NCI-H226 (cell line): ENCODE measurements around the gene GPC1.

Source experiments
- DNase-seq: peaks from one replicate; pipeline ENCODE4 v3.0.0-alpha.2; 2015

Gene GPC1

DNA sequence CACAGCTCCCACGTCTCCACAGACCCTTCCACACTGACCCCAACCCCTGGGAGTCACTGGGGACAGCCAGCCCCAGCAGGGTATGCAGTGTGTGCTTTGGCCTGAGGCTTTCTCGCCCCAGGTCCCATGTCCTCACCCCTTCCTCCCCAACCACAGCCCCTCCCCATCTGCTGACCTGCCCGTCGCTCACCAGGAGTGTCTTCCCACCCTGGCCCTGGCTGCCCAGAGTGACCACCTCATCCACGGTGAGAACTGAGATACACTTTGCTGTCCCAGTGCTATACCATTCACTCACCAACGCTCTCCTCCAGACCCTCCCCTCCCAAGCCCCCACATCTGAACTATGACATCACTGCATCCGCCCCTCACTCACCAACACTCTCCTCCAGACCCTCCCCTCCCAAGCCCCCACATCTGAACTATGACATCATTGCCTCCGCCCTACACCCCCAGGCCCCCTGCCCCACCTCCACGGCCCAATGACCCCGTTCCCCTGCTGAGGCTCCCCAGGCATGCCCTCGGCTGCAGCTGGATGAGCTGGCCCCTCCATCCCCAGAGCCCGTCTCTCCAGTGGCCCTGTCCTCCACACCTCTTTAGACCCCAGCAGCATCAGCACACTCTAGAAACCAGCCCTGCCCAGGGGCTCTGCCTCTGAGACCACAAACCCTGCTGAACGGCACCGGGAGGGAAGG is 67.1 kb downstream of the GPC1 start:
- no peak for DNase-seq

DNA sequence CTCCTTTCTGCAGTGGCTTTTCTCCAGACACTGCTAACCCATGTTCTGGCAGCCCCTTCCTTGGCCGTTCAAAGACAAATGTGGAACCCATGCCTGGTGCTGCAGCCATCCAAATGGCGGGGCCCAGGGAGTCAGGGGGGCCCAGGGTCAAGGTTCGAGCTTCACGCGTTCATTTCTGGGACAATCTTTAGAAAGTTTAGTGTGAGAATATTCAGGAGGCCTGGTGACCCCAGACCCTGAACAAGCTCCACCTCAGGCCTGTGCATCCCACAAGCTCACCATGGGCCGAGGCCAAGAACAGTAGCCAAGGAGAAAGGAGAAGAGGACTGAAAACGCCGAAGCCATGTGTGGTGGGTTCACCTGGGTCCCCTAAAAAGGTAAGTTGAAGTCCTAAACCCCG is 67.9 kb downstream of the GPC1 start:
- no peak for DNase-seq

DNA sequence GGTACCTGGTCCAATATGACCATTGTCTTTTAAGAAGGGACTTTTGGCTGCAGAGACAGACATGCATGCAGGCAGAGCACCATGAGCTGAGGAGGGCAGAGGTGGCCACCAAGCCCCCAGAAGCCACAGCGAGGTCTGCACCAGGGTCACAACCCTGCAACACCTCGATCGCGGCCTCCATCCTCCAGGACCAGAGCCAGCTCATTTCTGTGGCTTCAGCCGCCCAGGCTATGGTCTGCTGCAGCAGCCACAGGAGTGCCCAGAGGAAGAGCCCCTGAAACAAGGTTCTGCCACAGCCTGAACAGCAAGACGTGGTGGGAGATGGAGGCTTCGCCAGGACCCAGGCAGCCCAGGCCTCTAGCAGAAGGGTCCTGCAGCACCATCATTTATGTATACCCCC is 68.4 kb downstream of the GPC1 start:
- DNase-seq, result no peak

DNA sequence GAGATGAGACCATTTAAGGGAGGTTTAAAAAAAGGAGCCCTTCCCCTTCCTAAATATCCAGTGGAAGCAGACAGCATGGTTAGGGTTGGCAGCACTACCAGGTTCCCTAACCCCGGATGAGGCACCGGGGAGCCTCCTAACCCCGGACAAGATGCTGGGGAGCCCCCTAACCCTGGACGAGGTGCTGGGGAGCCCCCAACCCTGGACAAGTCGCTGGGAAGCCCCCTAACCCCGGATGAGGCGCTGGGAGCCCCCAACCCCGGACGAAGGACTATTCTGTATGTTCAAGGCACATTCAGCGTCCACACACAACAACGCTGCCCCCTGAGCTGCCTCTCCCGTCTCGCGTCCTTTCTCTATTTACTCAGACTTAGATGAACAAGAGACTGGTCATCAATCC is 70.4 kb downstream of the GPC1 start:
- no peak for DNase-seq

DNA sequence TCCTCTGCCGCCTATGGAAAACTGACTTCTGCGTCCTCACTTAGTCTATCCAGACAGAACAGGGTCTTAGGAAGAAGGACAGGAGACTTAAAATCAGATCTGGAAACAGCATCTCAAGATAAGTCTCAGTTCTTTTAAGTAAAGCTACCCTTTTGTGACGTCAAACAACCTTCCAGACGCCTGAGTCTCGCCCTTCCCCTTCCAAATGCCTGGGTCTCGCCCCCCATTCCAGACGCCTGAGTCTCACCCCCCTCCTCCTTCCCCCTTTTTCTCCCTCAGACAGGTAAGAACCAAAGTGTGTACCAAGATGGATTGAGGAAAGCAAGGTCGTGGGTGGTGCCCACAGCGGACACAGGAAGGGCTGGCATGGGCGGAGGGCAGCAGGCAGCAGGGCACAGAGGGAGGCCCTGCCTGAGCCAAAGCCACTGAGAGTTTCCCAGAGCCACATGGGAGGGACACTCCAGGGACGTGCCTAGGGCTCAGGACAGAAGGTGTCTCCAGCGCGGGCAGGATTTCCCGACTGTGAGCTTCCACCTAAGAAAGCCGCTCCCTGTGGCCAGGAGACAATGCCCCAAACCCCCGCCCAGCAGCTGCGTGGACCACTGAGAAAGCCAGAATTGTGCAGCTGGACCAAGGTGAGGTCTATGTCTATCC is 71.1 kb downstream of the GPC1 start:
- DNase-seq, result no peak

DNA sequence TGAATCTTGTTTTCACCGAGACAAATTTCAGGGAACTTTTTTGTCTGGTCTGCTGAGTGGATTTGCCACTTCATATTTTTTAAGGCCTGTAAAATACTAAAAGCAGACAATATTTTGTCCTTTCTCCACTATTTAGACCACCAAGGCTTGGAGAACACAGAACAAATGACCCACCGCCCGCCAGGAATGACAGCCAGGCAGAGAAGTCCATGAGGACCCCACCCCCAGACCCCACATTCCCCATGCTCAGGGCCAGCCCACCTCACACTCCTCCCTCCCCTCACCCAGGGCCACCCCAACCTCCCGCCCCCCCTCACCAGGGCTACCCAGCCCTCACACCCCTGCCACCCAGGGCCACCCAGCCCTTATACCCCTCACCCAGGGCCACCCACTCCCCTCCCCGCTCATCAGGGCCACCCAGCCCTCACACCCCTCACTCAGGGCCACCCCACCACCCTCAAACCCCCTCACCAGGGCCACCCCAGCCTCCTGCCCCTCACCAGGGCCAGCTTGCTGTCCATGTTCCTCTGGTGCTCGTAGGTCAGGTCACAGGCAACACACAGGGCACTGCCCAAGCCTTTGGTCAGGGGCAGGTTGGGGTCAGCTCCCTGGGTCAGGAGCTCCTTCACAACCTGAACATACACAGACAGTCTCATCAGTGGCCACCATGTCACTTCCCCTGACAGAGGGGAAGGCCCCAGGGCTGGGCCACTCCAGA is 71.8 kb downstream of the GPC1 start:
- no peak for DNase-seq

DNA sequence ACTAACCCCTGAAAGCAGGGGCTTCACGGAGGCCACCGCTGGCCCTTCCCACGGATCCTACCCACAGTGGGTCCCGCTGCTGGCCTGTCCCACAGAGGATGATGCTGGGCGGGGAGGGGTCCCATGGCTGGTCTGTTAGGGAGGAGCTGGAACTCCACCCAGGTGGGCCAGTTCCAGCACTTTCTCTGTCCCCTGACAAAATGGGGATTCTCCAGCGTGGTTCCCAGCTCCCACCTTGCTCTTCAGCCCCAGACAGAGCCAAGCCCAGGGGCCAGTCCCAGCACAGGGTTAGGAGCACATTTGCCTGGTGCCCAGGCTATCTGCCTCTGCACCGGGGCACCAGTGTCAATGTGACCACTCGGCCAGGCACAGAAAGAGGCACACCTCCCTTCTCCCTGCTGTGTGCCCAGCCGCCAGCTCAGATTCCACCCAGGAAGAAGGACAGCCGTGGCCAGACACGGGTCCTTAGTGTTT is 72.4 kb downstream of the GPC1 start:
- no peak for DNase-seq

DNA sequence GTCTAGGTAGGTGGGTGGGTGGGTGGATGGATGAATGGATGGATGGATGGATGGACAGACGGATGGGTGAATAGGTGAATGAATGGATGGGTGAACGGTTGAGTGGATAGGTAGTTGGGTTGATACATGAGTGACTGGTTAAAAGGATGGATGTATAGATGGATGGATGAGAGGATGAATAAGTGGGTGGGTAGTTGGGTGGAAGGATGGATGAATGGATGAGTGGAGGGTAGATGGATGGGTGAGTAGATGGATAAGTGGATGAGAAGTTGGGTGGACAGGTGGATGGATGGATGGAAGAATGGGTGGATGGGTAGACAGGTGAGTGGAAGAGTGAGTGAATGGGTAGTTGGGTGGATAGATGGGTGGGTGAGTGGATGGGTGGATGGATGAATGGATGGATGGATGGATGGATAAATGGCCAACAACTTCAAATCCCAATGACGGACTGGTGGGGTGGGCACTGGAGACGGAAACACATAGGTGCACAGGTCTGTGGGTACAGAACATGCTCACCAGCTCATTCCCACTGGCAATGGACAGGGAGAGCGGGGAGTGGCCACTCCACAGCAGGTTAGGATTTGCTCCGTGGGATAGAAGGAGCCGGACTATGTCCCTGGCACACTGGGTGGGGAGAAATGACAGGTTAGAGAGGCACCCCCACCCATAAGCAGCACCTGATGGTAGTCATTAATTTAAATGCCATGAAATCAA is 73.5 kb downstream of the GPC1 start:
- no peak for DNase-seq

DNA sequence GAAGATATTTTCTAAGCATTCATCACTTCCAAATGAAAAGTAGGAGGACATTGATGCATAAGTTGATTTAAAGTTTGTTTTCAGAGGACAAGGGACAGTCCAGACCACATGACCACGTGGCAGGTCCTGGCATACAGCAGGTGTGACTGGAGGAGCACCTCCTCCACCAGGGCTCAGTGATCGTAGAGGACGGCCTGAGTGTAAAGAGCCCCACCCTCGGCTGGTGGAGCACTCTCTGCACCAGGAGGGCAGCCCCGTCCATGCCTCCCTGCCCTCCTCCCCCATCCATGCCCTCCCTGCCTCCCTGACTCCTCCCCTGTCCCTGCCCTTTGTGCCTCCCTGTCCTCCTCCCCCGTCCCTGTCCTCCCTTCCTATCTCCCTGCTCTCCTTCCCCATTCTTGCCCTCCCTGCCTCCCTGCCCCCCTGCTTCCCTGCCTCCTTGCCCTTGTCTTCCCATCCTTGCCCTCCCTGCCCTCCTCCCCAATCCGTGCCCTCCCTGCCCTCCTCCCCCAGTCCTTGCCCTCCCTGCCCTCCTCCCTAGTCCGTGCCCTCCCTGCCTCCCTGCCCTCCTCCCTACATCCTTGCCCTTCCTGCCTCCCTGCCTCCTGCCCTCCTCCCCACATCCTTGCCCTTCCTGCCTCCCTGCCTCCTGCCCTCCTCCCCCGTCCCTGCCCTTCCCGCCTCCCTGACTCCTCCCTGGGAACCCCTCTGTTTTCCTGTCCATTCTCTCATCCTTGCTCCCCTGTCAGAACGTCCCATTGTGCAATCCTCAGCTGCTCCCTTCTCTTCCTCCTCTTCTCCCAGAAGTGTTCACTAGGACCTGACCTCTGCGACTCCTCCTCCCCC is 74.4 kb downstream of the GPC1 start:
- peak; percentile 33 for DNase-seq

DNA sequence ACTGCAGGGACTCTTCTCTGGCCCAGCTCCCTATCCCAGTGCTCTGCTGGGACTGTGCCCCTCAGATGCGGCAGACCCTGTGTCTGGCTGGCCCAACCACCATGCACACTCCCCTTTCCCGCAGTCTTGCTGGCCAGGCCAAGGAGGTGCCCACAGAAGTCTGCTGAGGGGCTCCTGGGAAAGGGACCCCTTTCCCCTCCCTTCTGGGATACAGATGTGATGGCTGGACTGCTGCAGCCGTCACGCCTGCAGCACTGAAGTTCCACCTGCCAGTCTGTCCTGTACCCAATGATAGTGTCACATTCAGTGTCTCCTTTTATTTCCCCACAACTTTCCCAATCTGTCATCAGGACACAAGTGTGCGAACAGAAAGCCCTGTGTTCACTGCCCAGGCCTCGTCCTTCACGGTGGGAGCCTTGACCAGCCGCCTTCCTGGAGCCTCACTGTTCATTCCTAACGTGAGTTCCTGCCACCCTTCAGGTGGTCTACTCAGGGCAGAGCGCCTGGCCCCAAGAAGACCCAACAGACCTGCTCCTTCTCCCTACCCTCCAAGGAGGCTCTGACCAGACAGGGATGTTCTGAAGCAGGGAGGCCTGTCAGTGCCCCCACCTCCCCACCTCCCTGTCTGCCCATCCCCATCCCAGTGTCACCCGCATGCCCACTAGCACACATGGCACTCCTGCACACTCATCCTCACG is 75.2 kb downstream of the GPC1 start:
- DNase-seq, result no peak

DNA sequence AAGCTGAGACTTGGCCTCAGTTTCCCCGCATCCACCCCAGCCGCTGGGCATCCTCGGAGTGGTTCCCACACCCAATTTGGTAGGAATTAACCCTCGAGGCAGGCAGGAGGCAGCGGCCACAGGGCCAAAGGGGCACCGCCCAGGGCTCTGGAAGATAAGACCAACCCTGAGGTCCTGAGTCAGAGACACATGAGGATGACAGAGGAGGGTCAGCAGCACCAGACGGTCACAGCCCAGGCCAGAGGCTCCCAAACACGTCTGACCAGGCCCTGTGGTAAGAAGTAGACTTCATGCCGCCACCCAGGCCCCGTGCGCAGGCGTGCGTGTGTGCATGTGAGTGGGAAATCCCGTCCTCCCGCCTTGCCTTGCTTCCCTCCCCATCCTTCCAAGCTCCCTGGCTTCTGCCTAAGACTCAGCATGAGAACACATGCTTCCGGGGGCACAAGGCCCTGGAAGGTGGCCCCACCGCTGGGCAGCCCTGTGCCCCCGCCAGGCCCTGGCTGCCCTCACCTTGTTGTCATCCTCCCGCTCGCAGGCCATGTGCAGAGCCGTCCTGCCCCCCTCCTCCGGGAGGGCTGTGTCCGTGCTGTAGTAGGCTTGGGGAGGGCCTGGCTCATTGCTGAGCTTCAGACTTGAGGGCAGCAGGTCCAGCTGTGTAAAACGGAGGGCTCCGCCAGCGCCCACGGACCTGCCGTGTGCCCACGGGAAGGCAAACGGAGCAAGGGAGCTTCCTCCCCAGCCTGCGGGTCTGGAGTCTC is 76.1 kb downstream of the GPC1 start:
- no peak for DNase-seq

DNA sequence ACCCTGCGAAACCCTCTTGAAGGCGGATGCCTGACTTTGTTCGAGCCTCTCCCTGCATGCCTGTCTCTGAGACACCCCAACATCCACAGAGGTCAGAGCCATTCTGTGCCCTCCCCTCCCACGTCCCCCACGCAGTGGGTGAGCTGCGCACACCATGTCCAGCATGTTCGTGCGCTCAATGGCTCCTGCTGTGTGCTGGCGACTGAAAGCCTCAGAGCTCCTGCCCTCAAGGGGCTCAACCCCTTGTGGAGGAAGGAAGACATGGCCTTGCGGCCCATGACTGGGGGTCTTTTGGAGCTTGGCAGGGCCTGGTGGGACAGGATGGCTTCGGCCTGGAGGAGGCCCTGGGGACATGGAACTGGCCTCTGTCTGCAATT is 76.6 kb downstream of the GPC1 start:
- no peak for DNase-seq

DNA sequence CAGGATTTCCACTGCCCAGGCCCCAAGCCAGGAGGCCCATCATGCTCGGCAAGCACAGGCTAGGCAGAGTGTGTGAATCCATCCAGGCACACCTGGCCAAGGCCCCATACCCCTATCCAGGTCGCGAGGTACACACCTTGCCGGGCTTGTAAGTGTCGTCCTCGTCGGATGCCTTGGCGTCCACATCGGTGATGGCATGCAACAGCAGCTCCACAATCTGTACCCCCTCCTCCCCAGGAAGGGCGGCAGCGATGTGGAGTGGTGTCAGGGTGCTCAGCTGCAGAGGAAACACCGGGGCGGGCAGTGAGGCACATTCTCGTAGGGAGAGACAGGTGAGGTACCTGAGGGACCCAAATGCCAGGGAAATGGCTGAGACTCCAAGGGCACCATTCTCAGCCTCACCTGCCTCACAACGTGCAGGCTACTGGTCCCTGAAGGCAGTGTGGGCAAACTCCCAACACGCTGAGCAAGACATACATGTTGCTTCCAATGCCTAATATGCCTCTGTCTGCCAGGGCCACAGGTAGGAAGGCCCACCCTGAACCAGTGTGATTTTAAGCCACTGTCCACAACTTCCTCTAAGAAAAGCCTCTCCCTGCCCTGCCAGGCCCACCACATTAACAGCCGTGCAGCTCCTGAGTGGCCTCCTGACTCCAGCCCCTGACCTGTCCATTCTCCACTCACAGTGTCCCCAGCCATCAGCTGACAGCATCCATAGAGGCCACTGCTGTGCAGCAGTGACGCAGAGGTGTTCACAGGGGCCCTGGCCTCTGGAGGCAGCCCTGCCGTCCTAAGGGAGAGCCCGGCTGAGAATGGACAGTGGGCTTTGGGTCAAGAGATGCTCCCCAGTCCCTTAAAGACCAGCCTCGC is 77.4 kb downstream of the GPC1 start:
- no peak for DNase-seq

DNA sequence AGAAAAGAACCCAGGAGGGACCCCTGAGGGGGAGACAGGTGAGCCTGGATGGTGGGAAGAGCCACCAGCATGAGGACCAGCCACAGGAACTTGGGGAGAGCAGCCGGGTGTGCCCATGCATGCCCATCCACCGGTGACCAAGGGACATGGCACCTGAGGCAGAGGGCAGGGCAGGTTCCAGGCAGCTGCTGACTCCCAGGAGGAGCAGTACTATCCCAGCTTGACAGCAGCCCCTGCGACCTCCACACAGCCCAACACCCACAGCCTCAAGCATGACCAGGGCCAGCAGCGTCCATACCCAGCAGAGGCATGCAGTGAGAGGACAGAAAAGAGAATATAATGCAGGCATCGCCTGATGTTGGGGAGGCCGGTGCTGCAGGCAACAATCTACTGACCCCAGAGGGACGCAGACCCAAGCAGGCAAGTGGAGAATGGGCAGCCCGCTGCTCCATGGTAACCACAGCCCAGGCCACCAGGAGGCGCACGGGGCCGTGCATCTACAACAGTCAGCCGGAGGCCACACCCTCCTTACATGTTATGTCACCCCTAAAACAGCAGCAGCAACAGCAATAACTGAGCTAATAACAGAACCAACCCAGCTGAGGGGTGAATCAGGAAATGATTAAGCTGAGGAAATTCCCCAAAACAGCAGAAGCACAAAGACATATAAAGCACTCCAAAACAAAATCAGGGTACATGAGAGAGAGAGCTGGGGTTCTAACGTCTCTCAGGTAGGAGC is 78.3 kb downstream of the GPC1 start:
- DNase-seq, result peak; percentile 71

DNA sequence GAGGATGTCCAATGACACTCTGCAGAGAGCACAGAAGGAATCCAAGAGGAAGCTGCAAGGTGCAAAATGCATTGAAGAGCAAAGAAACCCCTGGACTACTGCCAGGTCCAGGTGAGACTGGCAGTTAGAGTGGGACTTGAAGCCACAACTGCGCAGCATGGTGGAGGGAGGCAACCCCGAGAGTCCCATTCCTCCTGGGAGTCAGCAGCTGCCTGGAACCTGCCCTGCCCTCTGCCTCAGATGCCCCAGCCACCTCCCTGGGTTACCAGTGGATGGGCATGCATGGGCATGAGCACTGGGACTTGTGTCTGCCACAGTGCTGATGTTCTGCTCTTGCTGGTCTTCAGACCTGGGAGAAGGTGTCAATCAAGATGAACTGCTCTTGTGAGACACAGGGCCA is 79.2 kb downstream of the GPC1 start:
- DNase-seq, result no peak

DNA sequence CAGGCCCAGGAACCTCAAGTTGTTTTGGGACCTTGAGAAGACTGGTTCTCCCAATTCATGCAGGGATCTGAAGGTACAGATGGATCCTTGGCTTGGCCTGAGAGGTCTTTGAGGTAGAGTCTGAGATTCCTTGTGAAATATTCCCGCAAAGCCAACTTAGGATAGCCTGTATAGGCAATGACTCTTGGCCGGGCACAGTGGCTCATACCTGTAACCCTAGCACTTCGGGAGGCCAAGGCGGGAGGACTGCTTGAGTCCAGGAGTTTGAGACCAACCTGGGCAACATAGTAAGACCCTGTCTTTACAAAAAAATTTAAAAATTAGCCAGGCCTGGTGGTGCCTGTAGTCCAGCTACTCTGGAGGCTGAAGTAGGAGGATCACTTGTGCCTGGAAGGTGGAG is 81.9 kb downstream of the GPC1 start:
- DNase-seq, result no peak
